ENCODE measurements around the gene STAT3.

Gene STAT3

DNA sequence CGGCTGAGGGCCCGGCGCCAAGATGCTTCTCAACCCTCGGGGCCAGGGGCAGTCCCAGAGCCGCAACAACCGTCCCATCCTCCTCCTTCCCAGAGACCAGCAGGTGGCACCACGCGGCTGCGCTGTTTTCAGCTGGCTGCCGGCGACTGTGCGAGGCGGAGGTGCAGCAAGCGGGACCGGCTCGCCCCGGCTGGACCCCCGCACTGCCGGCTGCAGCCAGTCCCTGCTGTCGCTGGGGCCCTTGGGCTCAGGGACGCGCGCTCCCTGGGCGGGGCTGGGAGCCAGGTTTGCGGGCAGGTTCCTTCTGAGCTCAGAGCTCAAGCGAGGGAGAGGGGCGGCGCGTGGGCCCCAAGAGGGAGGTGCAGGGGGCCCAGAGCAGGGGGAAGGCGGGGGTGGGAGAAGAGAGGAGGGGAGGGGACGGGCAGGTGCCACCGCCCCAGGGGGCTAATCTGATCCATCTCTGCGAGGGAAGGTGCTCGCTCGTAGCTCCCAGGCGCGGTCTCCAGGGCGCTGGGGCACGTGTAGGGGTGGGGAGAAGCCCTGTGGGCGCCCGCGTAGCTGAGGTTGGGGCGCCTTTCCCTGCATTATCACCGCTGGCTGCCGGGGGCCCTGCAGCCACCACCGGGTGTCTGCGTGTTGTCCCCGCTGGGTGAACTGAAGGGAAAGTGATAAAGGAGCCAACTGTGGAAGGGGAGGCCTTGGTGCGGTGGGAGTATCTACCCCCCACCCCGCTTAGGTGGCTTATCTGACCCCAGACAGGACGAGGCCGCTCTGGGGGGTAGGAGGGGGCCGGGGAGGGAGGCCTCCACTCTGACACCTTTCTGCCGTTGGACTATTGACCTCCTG is 75.7 kb downstream of the STAT3 start:
- Mint-ChIP-seq H3K36me3 (ENCODE audit: low read depth) (peaks cover 22% of the 10 kb centered on the region), H3K4me3 (peak overlapping the region; percentile 58 to 78 (median 76)), H3K27me3 (ENCODE audit: low read depth) (no peaks in the 10 kb centered on the region), H3K27ac (peak overlapping the region; percentile 96 to 98 (median 98)), H3K4me1 (peaks cover 40% of the 10 kb centered on the region), H3K9me3 (no peaks in the 10 kb centered on the region)
- TF ChIP-seq CTCF (IDR thresholded peaks at IDR 0.05; ENCODE audit: unreplicated experiment in 3 of 3), result peak; percentile 50 to 63 (median 54)

GRCh38 chr17:42312035-42312284 is 76.3 kb downstream of the STAT3 start:
- peaks cover 40% of the 10 kb centered on the region for H3K4me1 Mint-ChIP-seq
- H3K4me3 Mint-ChIP-seq, result peak overlapping the region; percentile 58 to 78 (median 76)
- peak overlapping the region; percentile 96 to 98 (median 98) for H3K27ac Mint-ChIP-seq
- no peaks in the 10 kb centered on the region for H3K27me3 Mint-ChIP-seq (ENCODE audit: low read depth)
- no peak for TF ChIP-seq CTCF (IDR thresholded peaks at IDR 0.05; ENCODE audit: unreplicated experiment in 3 of 3)
- H3K36me3 Mint-ChIP-seq (ENCODE audit: low read depth), result peaks cover 18% of the 10 kb centered on the region
- H3K9me3 Mint-ChIP-seq, result no peaks in the 10 kb centered on the region

- peak overlapping the region; percentile 75 to 78 (median 76) for H3K4me3 Mint-ChIP-seq
- peaks cover 40% of the 10 kb centered on the region for H3K4me1 Mint-ChIP-seq
- no peaks in the 10 kb centered on the region for H3K27me3 Mint-ChIP-seq (ENCODE audit: low read depth)
- peaks cover 13% of the 10 kb centered on the region for H3K36me3 Mint-ChIP-seq (ENCODE audit: low read depth)
- TF ChIP-seq CTCF (IDR thresholded peaks at IDR 0.05; ENCODE audit: unreplicated experiment in 3 of 3), result no peak
- H3K27ac Mint-ChIP-seq, result peak overlapping the region; percentile 96 to 98 (median 98)
- H3K9me3 Mint-ChIP-seq, result no peaks in the 10 kb centered on the region
These were observed 76.8 kb downstream of the STAT3 start for GRCh38 chr17:42311240-42312034.

DNA sequence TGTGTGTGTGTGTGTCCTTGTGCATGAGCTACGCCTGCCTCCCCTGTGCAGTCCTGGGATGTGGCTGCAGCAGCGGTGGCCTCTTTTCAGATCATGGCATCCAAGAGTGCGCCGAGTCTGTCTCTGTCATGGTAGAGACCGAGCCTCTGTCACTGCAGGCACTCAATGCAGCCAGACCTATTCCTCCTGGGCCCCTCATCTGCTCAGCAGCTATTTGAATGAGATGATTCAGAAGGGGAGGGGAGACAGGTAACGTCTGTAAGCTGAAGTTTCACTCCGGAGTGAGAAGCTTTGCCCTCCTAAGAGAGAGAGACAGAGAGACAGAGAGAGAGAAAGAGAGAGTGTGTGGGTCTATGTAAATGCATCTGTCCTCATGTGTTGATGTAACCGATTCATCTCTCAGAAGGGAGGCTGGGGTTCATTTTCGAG is 77.4 kb downstream of the STAT3 start:
- Mint-ChIP-seq H3K9me3 (no peaks in the 10 kb centered on the region), H3K36me3 (ENCODE audit: low read depth) (peaks cover 12% of the 10 kb centered on the region), H3K4me1 (peaks cover 44% of the 10 kb centered on the region), H3K4me3 (peak overlapping the region in 2 of 3 experiments; percentile 76 to 78), H3K27ac (peak overlapping the region; percentile 96 to 98 (median 98)), H3K27me3 (ENCODE audit: low read depth) (no peaks in the 10 kb centered on the region)
- TF ChIP-seq CTCF (IDR thresholded peaks at IDR 0.05; ENCODE audit: unreplicated experiment in 3 of 3), result no peak

DNA sequence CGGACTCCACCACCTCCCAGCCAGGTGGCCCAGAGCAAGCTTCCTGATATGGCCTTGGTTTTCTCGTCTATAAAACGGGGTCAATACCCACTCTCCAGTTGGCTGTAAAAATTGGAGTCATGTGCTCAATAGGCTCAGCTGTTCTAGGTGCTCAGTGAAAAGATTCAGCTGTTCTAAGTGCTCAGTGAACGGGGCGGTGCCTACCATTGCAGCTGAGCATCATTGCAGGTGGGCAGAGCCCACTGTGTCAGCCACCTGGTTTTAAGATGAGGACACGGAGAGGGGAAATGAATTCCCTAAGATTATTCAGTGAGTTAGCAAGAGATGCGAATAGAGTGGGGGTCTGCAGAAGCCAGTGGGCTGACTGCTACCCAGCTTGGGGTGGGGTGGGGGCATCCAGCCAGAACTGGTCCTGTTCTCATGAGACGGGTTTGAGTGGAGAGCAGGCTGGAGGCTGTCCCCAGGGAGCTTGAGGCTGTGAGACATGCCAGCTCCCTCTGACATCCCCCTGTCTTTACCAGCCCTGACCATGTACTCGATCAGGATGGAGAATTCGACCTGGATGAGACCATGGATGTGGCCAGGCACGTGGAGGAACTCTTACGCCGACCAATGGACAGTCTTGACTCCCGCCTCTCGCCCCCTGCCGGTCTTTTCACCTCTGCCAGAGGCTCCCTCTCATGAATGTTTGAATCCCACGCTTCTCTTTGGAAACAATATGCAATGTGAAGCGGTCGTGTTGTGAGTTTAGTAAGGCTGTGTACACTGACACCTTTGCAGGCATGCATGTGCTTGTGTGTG is 78.1 kb downstream of the STAT3 start:
- peaks cover 5% of the 10 kb centered on the region for H3K36me3 Mint-ChIP-seq (ENCODE audit: low read depth)
- no peaks in the 10 kb centered on the region for H3K27me3 Mint-ChIP-seq (ENCODE audit: low read depth)
- TF ChIP-seq CTCF (IDR thresholded peaks at IDR 0.05; ENCODE audit: unreplicated experiment in 3 of 3), result no peak
- no peaks in the 10 kb centered on the region for H3K9me3 Mint-ChIP-seq
- peaks cover 45% of the 10 kb centered on the region for H3K4me1 Mint-ChIP-seq
- peak overlapping the region in 2 of 3 experiments; percentile 30 to 78 for H3K4me3 Mint-ChIP-seq
- peak overlapping the region; percentile 96 to 98 (median 98) for H3K27ac Mint-ChIP-seq

All from nephron (organoid).